ENCODE results near the gene CAMK2N2. TPM values are rescaled to one million over a fixed set of nuclear protein-coding genes. Genes with fewer than 3 reads are reported as not detected.
A peak's percentile ranks its signal among the peaks of the same experiment; 100 is the strongest.

CAMK2N2 gene
- total RNA-seq, 4 donors from 2014 or later = not detected

- Histone ChIP-seq H3K36me3 (peaks cover 0 to 52% (median 25%) of the 10 kb centered on the region in 4 donors), H3K27ac (peak overlapping the region in 2 of 4 donors; percentile 59 to 64)
- DNase-seq = no peak
Observed at GRCh38 chr3:184305577-184305976, 44.2 kb upstream of the CAMK2N2 start.

GRCh38 chr3:184300378-184300720, 39.0 kb upstream of the CAMK2N2 start:
- intact Hi-C loops (cut with DNase I; ENCODE audit: low total_unique reads) (loop anchor here (10.0 kb wide), 1 partner anchor 54 kb away; no protein-coding TSS in a partner anchor), in situ Hi-C loops (cut with MboI; ENCODE audit: low pct_ligation_motif_present in 1 of 4, low pct_unique_long_range_greater_than_20kb in 1 of 4, low sequenced_read_pairs in 3 of 4) (no loop called here)
- Histone ChIP-seq H3K4me3 (peak overlapping the region in 1 of 4 donors; percentile 67), H3K36me3 (peaks cover 0 to 40% (median 20%) of the 10 kb centered on the region in 4 donors), H3K27me3 (no peaks in the 10 kb centered on the region), H3K4me1 (peaks cover 7 to 26% (median 12%) of the 10 kb centered on the region in 4 donors), H3K9me3 (no peaks in the 10 kb centered on the region), H3K27ac (peak overlapping the region in 1 of 4 donors; percentile 88)
- DNase-seq = no peak
- WGBS, 2 donors (ENCODE audit: low coverage in 1 of 2) = 84 to 89% methylated on average over 3 of the region's 3 CpGs
- TF ChIP-seq POLR2AphosphoS5 (IDR thresholded peaks at IDR 0.05) (no peak), EP300 (IDR thresholded peaks at IDR 0.05; ENCODE audit: low read depth) (no peak), POLR2A (IDR thresholded peaks at IDR 0.05) (no peak), CTCF (IDR thresholded peaks at IDR 0.05) (no peak)

More at GRCh38 chr3:184305577-184305976, 44.2 kb upstream of the CAMK2N2 start:
- WGBS, 2 donors (ENCODE audit: low coverage in 1 of 2) = 50 to 72% methylated on average over 1 of the region's 1 CpG
- in situ Hi-C loops (cut with MboI; ENCODE audit: low pct_ligation_motif_present in 1 of 4, low pct_unique_long_range_greater_than_20kb in 1 of 4, low sequenced_read_pairs in 3 of 4) = no loop called here
- Histone ChIP-seq H3K4me1 (peaks cover 0 to 16% (median 7%) of the 10 kb centered on the region in 4 donors), H3K4me3 (no peak overlapping the region), H3K9me3 (no peaks in the 10 kb centered on the region), H3K27me3 (no peaks in the 10 kb centered on the region)
- intact Hi-C loops (cut with DNase I; ENCODE audit: low total_unique reads) = loop anchor here (10.0 kb wide), 1 partner anchor 49 kb away; no protein-coding TSS in a partner anchor
- TF ChIP-seq POLR2A (IDR thresholded peaks at IDR 0.05) (no peak), CTCF (IDR thresholded peaks at IDR 0.05) (peak; percentile 24 to 43 (median 34)), POLR2AphosphoS5 (IDR thresholded peaks at IDR 0.05) (no peak), EP300 (IDR thresholded peaks at IDR 0.05; ENCODE audit: low read depth) (no peak)

- H3K4me3 ChIP-seq = peak overlapping the region; percentile 67 to 82 (median 77)
- WGBS, 2 donors (ENCODE audit: low coverage in 1 of 2) = 16 to 59% methylated on average over 7 to 29 of the region's 29 CpGs
- no peak for DNase-seq
- H3K27ac ChIP-seq = peak overlapping the region; percentile 81 to 89 (median 87)
- in situ Hi-C loops (cut with MboI; ENCODE audit: low pct_ligation_motif_present in 1 of 4, low pct_unique_long_range_greater_than_20kb in 1 of 4, low sequenced_read_pairs in 3 of 4) (no loop called here), intact Hi-C loops (cut with DNase I; ENCODE audit: low total_unique reads) (loop anchor here (10.0 kb wide), 1 partner anchor 55 kb away; no protein-coding TSS in a partner anchor)
- no peaks in the 10 kb centered on the region for H3K27me3 ChIP-seq
- H3K4me1 ChIP-seq = peaks cover 7 to 26% (median 12%) of the 10 kb centered on the region in 4 donors
- TF ChIP-seq POLR2AphosphoS5 (IDR thresholded peaks at IDR 0.05) = no peak
- TF ChIP-seq CTCF (IDR thresholded peaks at IDR 0.05) = no peak
- TF ChIP-seq EP300 (IDR thresholded peaks at IDR 0.05; ENCODE audit: low read depth) = no peak
- TF ChIP-seq POLR2A (IDR thresholded peaks at IDR 0.05) = no peak
- H3K9me3 ChIP-seq = no peaks in the 10 kb centered on the region
- H3K36me3 ChIP-seq = peaks cover 0 to 40% (median 20%) of the 10 kb centered on the region in 4 donors
Observed at GRCh38 chr3:184299488-184300377, 38.4 kb upstream of the CAMK2N2 start.

- peak; percentile 99 for DNase-seq
- Histone ChIP-seq H3K27ac (peak within 1 kb of the TSS; percentile 81 to 89 (median 88)), H3K36me3 (peaks cover 0 to 35% (median 17%) of the 10 kb centered on the region in 4 donors), H3K27me3 (no peaks in the 10 kb centered on the region), H3K4me1 (peaks cover 7 to 26% (median 12%) of the 10 kb centered on the region in 4 donors), H3K4me3 (peak within 1 kb of the TSS; percentile 67 to 82 (median 77)), H3K9me3 (no peaks in the 10 kb centered on the region)
- in situ Hi-C loops (cut with MboI; ENCODE audit: low pct_ligation_motif_present in 1 of 4, low pct_unique_long_range_greater_than_20kb in 1 of 4, low sequenced_read_pairs in 3 of 4) = no loop called here
- WGBS, 2 donors (ENCODE audit: low coverage in 1 of 2) = 0% methylated on average over 60 of the region's 78 CpGs; no CpG with 5 or more reads in 1 of the 2 donors
- intact Hi-C loops (cut with DNase I; ENCODE audit: low total_unique reads) = no loop called here
- TF ChIP-seq EP300 (IDR thresholded peaks at IDR 0.05; ENCODE audit: low read depth) (no peak), POLR2A (IDR thresholded peaks at IDR 0.05) (peak; percentile 84), CTCF (IDR thresholded peaks at IDR 0.05) (peak in 1 of 5 experiments; percentile 18), POLR2AphosphoS5 (IDR thresholded peaks at IDR 0.05) (peak; percentile 75 to 94 (median 89))
Observed at GRCh38 chr3:184298759-184299487, 37.6 kb upstream of the CAMK2N2 start, which contains the start of gene PSMD2. PSMD2 (plus strand) TSS chr3:184299241; CDS start chr3:184299267, 26 bp downstream.

Measured in transverse colon (tissue), 4 donors.